GM12873 (cell line): ENCODE measurements around the gene TPGS1.

Experiments
- TF ChIP-seq, protein P1 (sequence below): IDR thresholded peaks from 2 replicates; pipeline ENCODE4 v1.5.1; 2012; ENCODE audit warnings: low read depth, mild to moderate bottlenecking, moderate library complexity, low read length, control low read depth; ENCODE audit not compliant: insufficient read depth; ENCODE audit errors: missing control alignments

Gene TPGS1

DNA sequence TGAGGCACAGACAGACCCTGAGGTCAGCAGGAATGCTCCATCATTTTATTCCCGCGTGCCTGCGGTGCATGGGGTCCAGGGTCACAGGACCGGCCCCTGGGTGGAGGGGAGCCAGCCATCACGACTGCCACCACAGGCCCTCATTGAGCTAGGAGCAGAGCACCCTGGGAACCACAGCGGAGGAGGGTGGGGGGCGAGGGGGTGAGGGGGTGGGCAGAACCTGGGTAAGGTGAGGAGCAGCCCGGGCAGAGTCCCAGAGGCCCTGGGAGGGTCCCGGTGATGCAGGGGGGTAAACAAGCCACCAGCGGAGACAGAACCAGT, 12.3 kb upstream of the TPGS1 start:
- TF ChIP-seq, protein P1, sequence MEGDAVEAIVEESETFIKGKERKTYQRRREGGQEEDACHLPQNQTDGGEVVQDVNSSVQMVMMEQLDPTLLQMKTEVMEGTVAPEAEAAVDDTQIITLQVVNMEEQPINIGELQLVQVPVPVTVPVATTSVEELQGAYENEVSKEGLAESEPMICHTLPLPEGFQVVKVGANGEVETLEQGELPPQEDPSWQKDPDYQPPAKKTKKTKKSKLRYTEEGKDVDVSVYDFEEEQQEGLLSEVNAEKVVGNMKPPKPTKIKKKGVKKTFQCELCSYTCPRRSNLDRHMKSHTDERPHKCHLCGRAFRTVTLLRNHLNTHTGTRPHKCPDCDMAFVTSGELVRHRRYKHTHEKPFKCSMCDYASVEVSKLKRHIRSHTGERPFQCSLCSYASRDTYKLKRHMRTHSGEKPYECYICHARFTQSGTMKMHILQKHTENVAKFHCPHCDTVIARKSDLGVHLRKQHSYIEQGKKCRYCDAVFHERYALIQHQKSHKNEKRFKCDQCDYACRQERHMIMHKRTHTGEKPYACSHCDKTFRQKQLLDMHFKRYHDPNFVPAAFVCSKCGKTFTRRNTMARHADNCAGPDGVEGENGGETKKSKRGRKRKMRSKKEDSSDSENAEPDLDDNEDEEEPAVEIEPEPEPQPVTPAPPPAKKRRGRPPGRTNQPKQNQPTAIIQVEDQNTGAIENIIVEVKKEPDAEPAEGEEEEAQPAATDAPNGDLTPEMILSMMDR: no peak

DNA sequence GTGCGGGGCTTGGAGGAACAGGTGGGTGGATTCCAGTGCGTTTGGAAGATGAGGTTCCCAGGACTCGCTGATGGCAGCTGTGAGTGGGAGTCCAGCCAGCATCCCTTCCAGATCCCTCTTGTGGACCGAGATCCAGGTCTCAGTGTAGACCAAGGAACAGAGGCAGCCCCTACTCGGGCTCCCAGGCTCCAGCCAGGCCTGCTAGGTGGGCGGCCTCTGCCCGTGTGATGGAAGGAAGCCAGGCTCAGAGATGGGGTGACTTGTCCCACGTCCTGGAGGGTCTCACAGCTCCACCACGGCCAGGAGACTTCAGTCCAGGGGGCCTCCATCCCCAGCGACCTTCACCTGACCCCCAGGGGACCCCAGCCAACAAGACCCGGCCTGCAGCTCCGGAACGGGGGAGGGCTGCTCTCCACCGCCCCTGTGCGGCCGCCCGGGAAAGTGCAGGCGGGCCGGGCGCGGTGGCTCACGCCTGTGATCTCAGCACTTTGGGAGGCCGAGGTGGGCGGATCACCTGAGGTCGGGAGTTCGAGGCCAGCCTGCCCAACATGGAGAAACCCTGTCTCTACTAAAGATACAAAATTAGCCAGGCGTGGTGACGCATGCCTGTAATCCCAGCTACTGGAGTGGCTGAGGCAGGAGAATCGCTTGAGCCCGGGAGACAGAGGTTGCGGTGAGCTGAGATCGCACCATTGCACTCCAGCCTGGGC, 11.7 kb upstream of the TPGS1 start:
- TF ChIP-seq, protein P1: peak; percentile 67

DNA sequence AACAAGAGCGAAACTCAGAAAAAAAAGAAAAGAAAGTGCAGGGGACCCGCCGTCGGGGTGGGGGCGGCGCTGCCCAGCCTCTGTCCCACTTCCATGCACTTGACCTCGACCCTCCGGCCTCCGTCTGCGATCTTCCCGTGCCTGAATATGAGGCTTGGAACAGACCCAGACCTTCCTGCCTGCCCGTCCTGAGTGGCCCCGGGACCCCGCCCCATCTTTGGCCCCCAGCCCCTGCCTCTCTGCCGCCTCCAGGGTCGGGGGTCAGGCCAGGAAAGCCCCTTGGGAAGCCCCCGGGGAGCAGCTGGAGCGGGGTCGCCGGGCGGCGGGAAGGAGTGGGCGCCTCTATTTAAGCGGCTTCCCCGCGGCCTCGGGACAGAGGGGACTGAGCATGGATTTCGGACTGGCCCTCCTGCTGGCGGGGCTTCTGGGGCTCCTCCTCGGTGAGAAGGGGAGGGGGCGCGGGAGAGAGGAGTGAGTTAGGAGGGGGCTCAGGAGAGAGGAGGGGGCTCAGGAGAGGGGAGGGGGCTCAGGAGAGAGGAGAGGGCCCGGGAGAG, 11.1 kb upstream of the TPGS1 start, which contains the start of gene MADCAM1:
Gene MADCAM1 (plus strand): TSS at position 375 of the 554 bp plus-strand sequence. CDS start 14 bp downstream, at position 389.
- TF ChIP-seq, protein P1: no peak

DNA sequence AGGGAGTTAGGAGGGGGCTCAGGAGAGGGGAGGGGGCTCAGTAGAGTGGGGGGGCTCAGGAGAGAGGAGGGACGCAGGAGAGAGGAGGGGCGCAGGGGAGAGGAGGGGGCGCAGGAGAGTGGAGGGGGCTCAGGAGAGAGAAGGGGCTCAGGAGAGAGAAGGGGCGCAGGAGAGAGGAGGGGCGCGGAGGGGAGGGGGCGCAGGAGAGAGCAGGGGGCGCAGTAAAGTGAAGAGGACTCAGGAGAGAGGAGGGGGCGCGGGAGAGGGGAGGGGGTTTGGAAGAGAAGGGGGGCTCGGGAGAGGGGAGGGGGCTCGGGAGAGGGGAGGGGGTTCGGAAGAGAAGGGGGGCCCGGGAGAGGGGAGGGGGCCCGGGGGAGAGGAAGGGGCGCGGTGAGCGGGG, 10.3 kb upstream of the TPGS1 start:
- TF ChIP-seq, protein P1: no peak

DNA sequence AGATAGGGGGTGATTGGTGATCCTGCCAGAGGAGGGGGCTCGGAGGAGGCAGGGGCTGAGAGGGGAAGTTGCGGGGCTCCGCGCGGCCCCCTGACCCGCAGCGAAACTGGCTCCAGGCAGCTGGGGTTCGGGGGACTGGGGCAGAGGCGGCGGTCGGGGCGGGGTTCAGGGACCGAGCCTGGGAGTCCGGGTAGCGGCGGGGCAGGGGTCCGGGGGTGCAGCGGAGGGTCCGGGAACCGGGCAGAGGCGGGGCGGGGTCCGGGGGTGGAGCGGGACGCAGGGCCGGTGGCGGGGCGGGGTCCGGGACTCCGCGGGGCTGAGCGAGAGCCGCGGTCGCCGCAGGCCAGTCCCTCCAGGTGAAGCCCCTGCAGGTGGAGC, 9.8 kb upstream of the TPGS1 start:
- TF ChIP-seq, protein P1: no peak

DNA sequence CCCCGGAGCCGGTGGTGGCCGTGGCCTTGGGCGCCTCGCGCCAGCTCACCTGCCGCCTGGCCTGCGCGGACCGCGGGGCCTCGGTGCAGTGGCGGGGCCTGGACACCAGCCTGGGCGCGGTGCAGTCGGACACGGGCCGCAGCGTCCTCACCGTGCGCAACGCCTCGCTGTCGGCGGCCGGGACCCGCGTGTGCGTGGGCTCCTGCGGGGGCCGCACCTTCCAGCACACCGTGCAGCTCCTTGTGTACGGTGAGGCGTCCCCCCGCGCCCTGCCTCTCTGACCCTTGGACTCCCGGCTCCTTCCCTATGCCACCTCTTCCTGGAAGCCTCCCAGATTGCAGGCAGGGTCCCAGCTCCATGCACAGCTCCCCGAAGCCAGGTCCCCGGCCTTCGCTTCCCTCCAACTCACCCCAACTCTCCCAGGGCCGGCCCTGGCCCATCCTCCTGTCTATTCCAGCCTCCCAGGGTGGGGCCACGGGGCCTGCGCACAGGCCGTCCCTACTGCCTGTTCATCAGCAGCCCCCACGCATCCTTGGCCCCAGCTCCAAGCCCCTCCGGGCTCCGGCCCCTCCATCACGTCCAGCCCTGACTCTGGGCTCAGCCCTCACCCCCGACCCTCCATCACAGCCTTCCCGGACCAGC, 9.3 kb upstream of the TPGS1 start:
- TF ChIP-seq, protein P1: no peak

DNA sequence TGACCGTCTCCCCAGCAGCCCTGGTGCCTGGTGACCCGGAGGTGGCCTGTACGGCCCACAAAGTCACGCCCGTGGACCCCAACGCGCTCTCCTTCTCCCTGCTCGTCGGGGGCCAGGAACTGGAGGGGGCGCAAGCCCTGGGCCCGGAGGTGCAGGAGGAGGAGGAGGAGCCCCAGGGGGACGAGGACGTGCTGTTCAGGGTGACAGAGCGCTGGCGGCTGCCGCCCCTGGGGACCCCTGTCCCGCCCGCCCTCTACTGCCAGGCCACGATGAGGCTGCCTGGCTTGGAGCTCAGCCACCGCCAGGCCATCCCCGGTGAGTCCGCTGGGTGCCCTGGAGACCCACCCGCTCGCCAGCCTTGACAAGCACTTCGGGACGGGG, 8.8 kb upstream of the TPGS1 start:
- TF ChIP-seq, protein P1: no peak
